Gastroesophageal sphincter (tissue), 3 donors: Measurements from ENCODE around the gene REPIN1.

Experiments used
- CTCF ChIP-seq, 4 experiments: fragments of 200-600 bp in 2 of 4; fragments of 450-650 bp in 2 of 4; sonication (generic) in 1 of 4; IDR thresholded peaks; one replicate each; pipeline ENCODE4 v1.5.1; 2017 to 2019; ENCODE audit warnings: antibody characterized with exemption in 4 of 4, mild to moderate bottlenecking in 2 of 4, moderate library complexity in 2 of 4
- EP300 ChIP-seq: sonication (generic); formaldehyde crosslinking; IDR thresholded peaks from one replicate; pipeline ENCODE4 v1.6.1; 2017; ENCODE audit warnings: antibody characterized with exemption, mild to moderate bottlenecking
- POLR2A ChIP-seq, 2 donors: fragments of 450-650 bp; IDR thresholded peaks; one replicate each; pipeline ENCODE4 v1.6.1; 2017; ENCODE audit warnings: antibody characterized with exemption in 2 of 2, mild to moderate bottlenecking in 2 of 2, moderate library complexity in 1 of 2
- POLR2AphosphoS5 ChIP-seq: sonication (generic); formaldehyde crosslinking; IDR thresholded peaks from one replicate; pipeline ENCODE4 v1.6.1; 2017; ENCODE audit warnings: antibody characterized with exemption

GRCh38 chr7:150371996-150372270 is 3.3 kb downstream of the REPIN1 start:
- TF ChIP-seq EP300: no peak
- TF ChIP-seq CTCF (IDR thresholded peaks at IDR 0.05): no peak
- TF ChIP-seq POLR2A (IDR thresholded peaks at IDR 0.05): no peak
- no peak for TF ChIP-seq POLR2AphosphoS5
